ENCODE measurements around the gene BATF3.
"Not testable (repeated sequence)": the region's sequence is repeated elsewhere in the genome, so short reads cannot be mapped to it uniquely, and the experiment has no call there.

The BATF3 gene

DNA sequence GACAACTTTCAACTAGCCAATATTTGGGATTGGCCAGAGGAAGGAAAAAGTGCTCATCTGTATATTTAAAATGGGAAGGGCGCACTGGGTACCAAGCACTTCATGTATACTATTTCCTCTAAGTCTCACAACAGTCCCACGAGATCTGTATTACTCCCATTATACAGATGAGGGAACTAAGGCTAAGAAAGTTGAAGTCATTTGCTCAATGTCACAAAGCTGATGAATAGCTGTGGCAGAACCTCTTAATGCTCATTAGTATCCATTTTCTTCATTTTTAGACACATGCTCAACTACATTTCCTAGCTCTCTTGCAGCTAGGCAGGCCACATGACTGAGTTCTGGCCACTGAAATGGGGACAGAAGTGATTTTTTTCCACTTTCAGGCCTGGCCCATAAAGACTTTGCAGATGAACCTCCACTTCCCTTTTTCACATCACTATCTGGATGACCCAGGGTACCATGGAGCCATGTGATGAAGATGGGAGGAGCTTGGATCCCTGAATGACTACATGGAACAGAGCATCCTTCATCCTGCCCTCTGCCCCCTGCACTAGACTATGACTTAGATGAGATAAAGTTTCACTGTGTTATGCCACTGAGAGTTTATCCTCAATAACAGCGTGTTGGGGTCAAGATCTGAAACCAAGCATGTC, 59.3 kb downstream of the BATF3 start:
- TF ChIP-seq, protein P1, sequence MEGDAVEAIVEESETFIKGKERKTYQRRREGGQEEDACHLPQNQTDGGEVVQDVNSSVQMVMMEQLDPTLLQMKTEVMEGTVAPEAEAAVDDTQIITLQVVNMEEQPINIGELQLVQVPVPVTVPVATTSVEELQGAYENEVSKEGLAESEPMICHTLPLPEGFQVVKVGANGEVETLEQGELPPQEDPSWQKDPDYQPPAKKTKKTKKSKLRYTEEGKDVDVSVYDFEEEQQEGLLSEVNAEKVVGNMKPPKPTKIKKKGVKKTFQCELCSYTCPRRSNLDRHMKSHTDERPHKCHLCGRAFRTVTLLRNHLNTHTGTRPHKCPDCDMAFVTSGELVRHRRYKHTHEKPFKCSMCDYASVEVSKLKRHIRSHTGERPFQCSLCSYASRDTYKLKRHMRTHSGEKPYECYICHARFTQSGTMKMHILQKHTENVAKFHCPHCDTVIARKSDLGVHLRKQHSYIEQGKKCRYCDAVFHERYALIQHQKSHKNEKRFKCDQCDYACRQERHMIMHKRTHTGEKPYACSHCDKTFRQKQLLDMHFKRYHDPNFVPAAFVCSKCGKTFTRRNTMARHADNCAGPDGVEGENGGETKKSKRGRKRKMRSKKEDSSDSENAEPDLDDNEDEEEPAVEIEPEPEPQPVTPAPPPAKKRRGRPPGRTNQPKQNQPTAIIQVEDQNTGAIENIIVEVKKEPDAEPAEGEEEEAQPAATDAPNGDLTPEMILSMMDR (IDR thresholded peaks at IDR 0.05; ENCODE audit: low read depth, low read length): no peak
- Histone ChIP-seq H3K36me3 (no peaks in the 10 kb centered on the region), H3K4me1 (peaks cover 26% of the 10 kb centered on the region), H3K9me3 (no peaks in the 10 kb centered on the region; the same call in 1 of the 2 replicates), H3K27me3 (no peaks in the 10 kb centered on the region), H3K4me3 (ENCODE audit: low read depth, low read length) (no peak overlapping the region)
- no peak for DNase-seq

GRCh38 chr1:212639524-212639923, 60.1 kb downstream of the BATF3 start:
- not testable (repeated sequence) for H3K9me3 ChIP-seq; H3K36me3 ChIP-seq; DNase-seq; H3K27me3 ChIP-seq; H3K4me3 ChIP-seq (ENCODE audit: low read depth, low read length)
- H3K4me1 ChIP-seq: peaks cover 32% of the 10 kb centered on the region

DNA sequence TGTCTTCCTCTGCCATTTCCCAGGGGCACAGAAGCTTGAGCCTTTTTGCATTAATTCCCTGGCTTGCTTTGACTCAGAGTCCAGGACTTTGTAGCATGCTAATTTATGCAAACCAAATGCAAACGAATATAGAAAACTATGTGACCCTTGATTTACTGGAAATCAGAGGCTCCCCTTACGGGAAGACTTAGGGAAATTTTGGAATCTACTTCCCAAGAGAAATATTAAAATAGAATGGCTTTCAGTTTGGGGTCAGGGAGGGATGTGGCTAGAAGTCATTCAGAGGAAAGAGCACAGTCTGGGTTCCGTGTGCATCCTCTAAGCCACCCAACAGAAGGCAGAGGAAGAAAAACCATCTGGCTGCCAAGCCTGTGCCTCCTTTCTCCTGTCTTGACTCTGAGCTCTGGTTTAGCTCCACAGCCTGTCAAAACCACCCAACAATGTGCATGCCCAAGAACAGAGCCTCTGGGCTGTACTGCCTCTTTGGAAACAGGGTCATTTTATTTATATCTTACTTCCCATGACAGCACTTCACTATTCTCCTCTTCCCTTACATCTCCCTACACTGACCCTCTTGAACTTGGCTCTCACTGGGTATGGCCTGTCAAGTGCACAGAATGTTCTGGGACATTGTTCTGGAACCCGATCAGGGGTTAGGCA, 61.0 kb downstream of the BATF3 start:
- TF ChIP-seq, protein P1 (IDR thresholded peaks at IDR 0.05; ENCODE audit: low read depth, low read length): no peak
- peaks cover 33% of the 10 kb centered on the region for H3K4me1 ChIP-seq
- DNase-seq: peak; percentile 35
- H3K9me3 ChIP-seq: no peaks in the 10 kb centered on the region; the same call in 1 of the 2 replicates
- H3K4me3 ChIP-seq (ENCODE audit: low read depth, low read length): no peak overlapping the region
- H3K36me3 ChIP-seq: no peaks in the 10 kb centered on the region
- H3K27me3 ChIP-seq: no peaks in the 10 kb centered on the region

- H3K9me3 ChIP-seq: no peaks in the 10 kb centered on the region
- peaks cover 33% of the 10 kb centered on the region for H3K4me1 ChIP-seq
- no peaks in the 10 kb centered on the region for H3K27me3 ChIP-seq
- no peak for DNase-seq
- H3K36me3 ChIP-seq: no peaks in the 10 kb centered on the region
- no peak overlapping the region for H3K4me3 ChIP-seq (ENCODE audit: low read depth, low read length)
- TF ChIP-seq, protein P1 (IDR thresholded peaks at IDR 0.05; ENCODE audit: low read depth, low read length): no peak
These were observed 61.7 kb downstream of the BATF3 start for GRCh38 chr1:212637902-212638301.
